GM21447 (cell line): Measurements from ENCODE around the gene APOBEC3H.

ENCODE experiments used
- ATAC-seq: cut with Tn5 transposase; IDR thresholded peaks from one replicate; pipeline ENCODE4 v1.9.1; 2021; ENCODE audit not compliant: unreplicated experiment

The APOBEC3H gene

GRCh38 chr22:39109361-39109760 is 12.3 kb downstream of the APOBEC3H start:
- ATAC-seq: no peak

GRCh38 chr22:39110631-39111561 is 13.9 kb downstream of the APOBEC3H start:
- no peak for ATAC-seq

- ATAC-seq: no peak
Measured at GRCh38 chr22:39114112-39114511, 17.1 kb downstream of the APOBEC3H start.

- ATAC-seq: no peak
Measured at GRCh38 chr22:39115570-39115969, 18.5 kb downstream of the APOBEC3H start.

- no peak for ATAC-seq
Measured at GRCh38 chr22:39115977-39116621, 19.1 kb downstream of the APOBEC3H start.

- ATAC-seq: peak; percentile 40
Measured at GRCh38 chr22:39117585-39118191, 20.6 kb downstream of the APOBEC3H start.

- no peak for ATAC-seq
Measured at GRCh38 chr22:39120983-39121382, 23.9 kb downstream of the APOBEC3H start.

- no peak for ATAC-seq
Measured at GRCh38 chr22:39122772-39123470, 25.9 kb downstream of the APOBEC3H start.

GRCh38 chr22:39123751-39124581 is 26.9 kb downstream of the APOBEC3H start:
- no peak for ATAC-seq

- ATAC-seq: no peak
Measured at GRCh38 chr22:39125622-39126021, 28.6 kb downstream of the APOBEC3H start.

- ATAC-seq: no peak
Measured at GRCh38 chr22:39128508-39128907, 31.5 kb downstream of the APOBEC3H start.

GRCh38 chr22:39129081-39129480 is 32.0 kb downstream of the APOBEC3H start:
- no peak for ATAC-seq

GRCh38 chr22:39129746-39130145 is 32.7 kb downstream of the APOBEC3H start:
- no peak for ATAC-seq

GRCh38 chr22:39130152-39130704 is 33.2 kb downstream of the APOBEC3H start:
- ATAC-seq: no peak

- ATAC-seq: no peak
Measured at GRCh38 chr22:39130892-39131855, 34.1 kb downstream of the APOBEC3H start.

- no peak for ATAC-seq
Measured at GRCh38 chr22:39132281-39132680, 35.2 kb downstream of the APOBEC3H start.

- ATAC-seq: no peak
Measured at GRCh38 chr22:39132871-39133524, 36.0 kb downstream of the APOBEC3H start.

- ATAC-seq: no peak
Measured at GRCh38 chr22:39133871-39134270, 36.8 kb downstream of the APOBEC3H start.
